DND-41 (cell line): ENCODE data around the gene SRL.

Experiments used
- ATAC-seq: fragments of 200-7000 bp; cut with Tn5 transposase; 3 replicates; pipeline ENCODE4 v1.9.1; 2021; ENCODE audit warnings: low read depth; ENCODE audit not compliant: insufficient read depth
- DNase-seq: peaks from one replicate; pipeline ENCODE4 v3.0.0-alpha.2; 2020
- H2AFZ ChIP-seq: 2 replicates; pipeline ENCODE4 v1.6.0; 2012; ENCODE audit warnings: low read depth, low read length
- H3K27ac ChIP-seq: 2 replicates; pipeline ENCODE4 v1.5.1; 2012; ENCODE audit warnings: low read length, inconsistent platforms
- H3K27me3 ChIP-seq: fragments of 200-600 bp; sonication (generic); 2 replicates; pipeline ENCODE4 v1.6.0; 2012; ENCODE audit warnings: low read length, mild to moderate bottlenecking, inconsistent platforms; ENCODE audit not compliant: insufficient read depth, poor library complexity
- H3K36me3 ChIP-seq: 2 replicates; pipeline ENCODE4 v1.5.1; 2012; ENCODE audit warnings: low read length, inconsistent platforms; ENCODE audit not compliant: insufficient read depth
- H3K4me1 ChIP-seq: 2 replicates; pipeline ENCODE4 v1.5.1; 2012; ENCODE audit warnings: mild to moderate bottlenecking, low read length; ENCODE audit not compliant: insufficient read depth
- H3K4me2 ChIP-seq: 2 replicates; pipeline ENCODE4 v1.6.0; 2012; ENCODE audit warnings: mild to moderate bottlenecking, moderate library complexity, low read length, inconsistent platforms; ENCODE audit not compliant: insufficient read depth
- H3K4me3 ChIP-seq, 2 experiments: fragments of 200-600 bp in 1 of 2; shearing (Covaris generic) in 1 of 2; 2 replicates each; pipeline ENCODE4 v1.5.1; 2012 to 2016; ENCODE audit warnings: inconsistent platforms in 2 of 2, low read length in 2 of 2, mild to moderate bottlenecking in 2 of 2, low read depth in 1 of 2, moderate library complexity in 1 of 2
- H3K79me2 ChIP-seq: 2 replicates; pipeline ENCODE4 v1.6.0; 2012; ENCODE audit warnings: low read length, inconsistent platforms; ENCODE audit not compliant: insufficient read depth
- H3K9ac ChIP-seq: 2 replicates; pipeline ENCODE4 v1.6.0; 2012; ENCODE audit warnings: low read depth, mild to moderate bottlenecking, inconsistent platforms, low read length, moderate library complexity
- H3K9me3 ChIP-seq: 2 replicates; pipeline ENCODE4 v1.5.1; 2012; ENCODE audit warnings: low read length, moderate library complexity, mild to moderate bottlenecking, inconsistent platforms; ENCODE audit not compliant: insufficient read depth, severe bottlenecking
- H4K20me1 ChIP-seq: 2 replicates; pipeline ENCODE4 v1.6.0; 2012; ENCODE audit warnings: low read length; ENCODE audit not compliant: insufficient read depth
- EZH2 ChIP-seq: IDR thresholded peaks from 3 replicates; pipeline ENCODE4 v1.6.1; 2012; ENCODE audit warnings: borderline replicate concordance, low read depth, mild to moderate bottlenecking, moderate library complexity, low read length, inconsistent platforms; ENCODE audit not compliant: severe bottlenecking
- TF ChIP-seq, protein P1 (sequence below): IDR thresholded peaks from 2 replicates; pipeline ENCODE4 v1.5.1; 2012; ENCODE audit warnings: borderline replicate concordance, low read length, moderate library complexity, mild to moderate bottlenecking; ENCODE audit not compliant: poor library complexity, severe bottlenecking; ENCODE audit errors: extremely low read depth

Gene SRL

DNA sequence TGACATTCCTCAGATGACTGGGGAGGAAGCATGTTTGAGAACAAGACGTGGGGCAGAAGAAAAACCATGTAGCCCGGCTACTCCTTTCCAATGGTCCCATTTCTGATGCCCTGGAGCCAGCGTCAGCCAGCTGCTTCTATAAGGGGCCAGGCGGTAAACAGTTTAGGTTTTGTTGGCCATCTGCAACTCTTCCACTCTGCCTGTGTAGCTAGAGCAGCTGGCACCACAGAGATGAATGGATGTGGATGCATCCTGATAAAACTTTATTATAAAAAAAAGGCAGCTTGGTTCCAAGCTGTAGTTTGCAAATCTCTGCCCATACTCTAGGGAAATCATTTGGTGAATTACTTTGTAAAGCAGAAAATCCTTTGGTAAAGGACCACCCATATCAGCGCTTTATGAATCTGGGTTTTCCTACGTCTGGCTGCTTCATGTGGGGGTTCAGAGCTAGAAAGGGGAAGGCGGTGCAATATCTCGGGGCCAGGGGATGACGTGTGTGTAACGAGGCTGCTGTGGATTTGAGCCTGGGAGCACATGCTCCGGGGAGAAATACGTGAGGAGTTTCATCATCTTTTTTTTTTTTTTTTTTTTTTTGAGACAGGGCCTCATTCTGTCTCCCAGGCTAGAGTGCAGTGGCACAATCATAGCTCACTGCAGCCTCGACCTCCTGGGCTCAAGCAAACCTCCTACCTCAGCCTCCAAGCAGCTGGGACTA is 3.4 kb upstream of the SRL start:
- H3K9me3 ChIP-seq: peaks cover 3% of the 10 kb centered on the region
- H3K9ac ChIP-seq: no peak overlapping the region
- no peaks in the 10 kb centered on the region for H3K79me2 ChIP-seq
- H3K4me2 ChIP-seq: no peak overlapping the region
- H2AFZ ChIP-seq: no peak overlapping the region
- H3K27ac ChIP-seq: no peak overlapping the region
- no peaks in the 10 kb centered on the region; the same call in 1 of the 2 replicates for H3K4me1 ChIP-seq
- TF ChIP-seq, protein P1, sequence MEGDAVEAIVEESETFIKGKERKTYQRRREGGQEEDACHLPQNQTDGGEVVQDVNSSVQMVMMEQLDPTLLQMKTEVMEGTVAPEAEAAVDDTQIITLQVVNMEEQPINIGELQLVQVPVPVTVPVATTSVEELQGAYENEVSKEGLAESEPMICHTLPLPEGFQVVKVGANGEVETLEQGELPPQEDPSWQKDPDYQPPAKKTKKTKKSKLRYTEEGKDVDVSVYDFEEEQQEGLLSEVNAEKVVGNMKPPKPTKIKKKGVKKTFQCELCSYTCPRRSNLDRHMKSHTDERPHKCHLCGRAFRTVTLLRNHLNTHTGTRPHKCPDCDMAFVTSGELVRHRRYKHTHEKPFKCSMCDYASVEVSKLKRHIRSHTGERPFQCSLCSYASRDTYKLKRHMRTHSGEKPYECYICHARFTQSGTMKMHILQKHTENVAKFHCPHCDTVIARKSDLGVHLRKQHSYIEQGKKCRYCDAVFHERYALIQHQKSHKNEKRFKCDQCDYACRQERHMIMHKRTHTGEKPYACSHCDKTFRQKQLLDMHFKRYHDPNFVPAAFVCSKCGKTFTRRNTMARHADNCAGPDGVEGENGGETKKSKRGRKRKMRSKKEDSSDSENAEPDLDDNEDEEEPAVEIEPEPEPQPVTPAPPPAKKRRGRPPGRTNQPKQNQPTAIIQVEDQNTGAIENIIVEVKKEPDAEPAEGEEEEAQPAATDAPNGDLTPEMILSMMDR: no peak
- TF ChIP-seq EZH2: no peak
- ATAC-seq (no peak), DNase-seq (no peak)
- no peak overlapping the region for H3K4me3 ChIP-seq
- no peaks in the 10 kb centered on the region for H3K27me3 ChIP-seq
- H3K36me3 ChIP-seq: no peaks in the 10 kb centered on the region
- H4K20me1 ChIP-seq: peaks cover 4% of the 10 kb centered on the region; the same call in 1 of the 2 replicates

- no peak for TF ChIP-seq EZH2
- TF ChIP-seq, protein P1: no peak
- Histone ChIP-seq H3K27ac (no peak overlapping the region), H3K79me2 (no peaks in the 10 kb centered on the region), H3K9me3 (peaks cover 3% of the 10 kb centered on the region), H2AFZ (no peak overlapping the region), H3K9ac (no peak overlapping the region), H3K36me3 (no peaks in the 10 kb centered on the region), H3K4me1 (no peaks in the 10 kb centered on the region; the same call in 1 of the 2 replicates), H3K27me3 (no peaks in the 10 kb centered on the region), H3K4me3 (no peak overlapping the region), H3K4me2 (no peak overlapping the region), H4K20me1 (peaks cover 4% of the 10 kb centered on the region; the same call in 1 of the 2 replicates)
- no peak; the same call in 2 of the 3 replicates for ATAC-seq
- no peak for DNase-seq
Measured at GRCh38 chr16:4244254-4245076, 2.6 kb upstream of the SRL start.

DNA sequence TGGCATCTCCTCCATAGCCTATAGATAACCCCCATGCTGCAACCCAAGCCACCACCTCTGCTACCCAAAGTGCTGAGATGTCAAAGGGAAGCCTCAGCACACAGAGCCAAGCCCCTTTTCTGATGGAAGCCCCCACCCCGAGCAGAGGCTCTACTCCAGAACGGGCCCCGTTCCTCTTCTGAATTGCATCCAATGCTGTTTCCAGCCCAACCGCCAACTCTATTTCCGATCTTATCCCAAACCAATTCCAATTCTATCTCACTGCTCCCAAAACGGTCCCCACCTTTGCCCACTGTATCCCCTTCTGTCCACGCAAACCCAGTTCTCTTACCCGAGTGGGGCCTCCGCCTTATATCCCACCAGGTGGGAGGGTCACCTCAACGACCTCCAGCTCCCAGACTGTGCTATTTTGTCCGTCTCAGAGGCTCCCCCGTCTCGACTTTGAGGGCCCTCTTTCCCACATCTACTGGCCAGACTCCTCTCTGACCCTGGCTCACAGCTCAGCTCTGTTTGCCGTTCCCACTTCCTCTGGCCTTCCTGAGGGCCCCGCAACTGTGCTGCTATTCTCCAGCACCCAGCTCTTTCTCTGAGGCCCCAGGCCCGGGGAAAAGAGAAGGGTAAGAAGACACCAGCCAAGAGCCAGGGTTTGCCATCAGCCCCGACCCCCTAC is 487 bp downstream of the SRL start:
- ATAC-seq (no peak), DNase-seq (no peak)
- Histone ChIP-seq H3K36me3 (no peaks in the 10 kb centered on the region), H3K4me1 (no peaks in the 10 kb centered on the region; the same call in 1 of the 2 replicates), H3K27ac (no peak overlapping the region), H3K79me2 (no peaks in the 10 kb centered on the region), H3K9me3 (peaks cover 3% of the 10 kb centered on the region), H3K27me3 (peaks cover 8% of the 10 kb centered on the region), H3K9ac (no peak overlapping the region), H2AFZ (no peak overlapping the region), H4K20me1 (peaks cover 4% of the 10 kb centered on the region; the same call in 1 of the 2 replicates), H3K4me2 (no peak overlapping the region), H3K4me3 (no peak overlapping the region)
- no peak for TF ChIP-seq EZH2
- TF ChIP-seq, protein P1: no peak
